HG03066 (cell line): ENCODE results near the gene CCNK.

Source experiments
- ATAC-seq: cut with Tn5 transposase; IDR thresholded peaks from one replicate; pipeline ENCODE4 v1.9.1; 2021; ENCODE audit warnings: low read depth; ENCODE audit not compliant: unreplicated experiment

Gene CCNK

DNA sequence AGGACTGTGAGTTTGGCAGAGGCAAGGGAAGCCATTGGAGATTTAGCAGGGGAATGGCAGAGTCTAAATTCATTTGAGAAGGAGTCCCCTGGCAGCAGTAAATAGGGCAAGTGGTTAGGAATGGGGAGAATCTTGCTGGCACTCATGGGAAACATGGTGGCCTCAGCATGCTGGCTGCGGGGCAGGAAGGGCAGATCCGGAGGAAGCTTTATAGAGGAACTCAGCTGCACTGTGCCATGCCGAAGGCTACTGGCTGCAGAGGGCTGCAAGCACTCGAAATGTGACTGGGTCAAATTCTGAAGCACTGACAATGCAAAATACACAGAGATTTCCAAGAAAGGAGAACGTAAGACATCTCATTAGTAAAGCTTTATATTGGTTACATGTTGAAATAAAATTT lies 23.9 kb downstream of the CCNK start:
- ATAC-seq, result no peak

DNA sequence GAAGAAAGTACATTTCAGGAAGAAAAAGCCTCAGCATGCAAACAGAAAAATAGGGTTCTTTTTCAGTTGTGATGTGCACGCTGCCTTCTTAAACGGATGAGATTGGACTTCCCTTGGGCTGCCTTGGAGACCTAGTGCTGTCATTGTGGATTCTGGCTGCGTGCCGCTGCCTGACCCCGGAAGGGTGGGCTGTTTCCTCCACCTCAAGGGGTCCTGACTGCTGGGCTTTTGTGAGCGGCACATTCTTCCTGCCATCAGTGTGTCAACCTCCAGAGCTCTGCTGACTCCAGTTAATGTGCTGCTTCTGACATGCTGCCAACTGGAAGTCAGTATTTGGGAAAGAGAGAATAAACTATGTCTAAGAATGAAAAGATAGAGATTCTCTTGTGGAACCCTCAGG lies 25.1 kb downstream of the CCNK start:
- ATAC-seq, result no peak

GRCh38 chr14:99507860-99508640 lies 26.8 kb downstream of the CCNK start:
- ATAC-seq, result no peak

- no peak for ATAC-seq
These were observed 27.9 kb downstream of the CCNK start for GRCh38 chr14:99508896-99509629.

DNA sequence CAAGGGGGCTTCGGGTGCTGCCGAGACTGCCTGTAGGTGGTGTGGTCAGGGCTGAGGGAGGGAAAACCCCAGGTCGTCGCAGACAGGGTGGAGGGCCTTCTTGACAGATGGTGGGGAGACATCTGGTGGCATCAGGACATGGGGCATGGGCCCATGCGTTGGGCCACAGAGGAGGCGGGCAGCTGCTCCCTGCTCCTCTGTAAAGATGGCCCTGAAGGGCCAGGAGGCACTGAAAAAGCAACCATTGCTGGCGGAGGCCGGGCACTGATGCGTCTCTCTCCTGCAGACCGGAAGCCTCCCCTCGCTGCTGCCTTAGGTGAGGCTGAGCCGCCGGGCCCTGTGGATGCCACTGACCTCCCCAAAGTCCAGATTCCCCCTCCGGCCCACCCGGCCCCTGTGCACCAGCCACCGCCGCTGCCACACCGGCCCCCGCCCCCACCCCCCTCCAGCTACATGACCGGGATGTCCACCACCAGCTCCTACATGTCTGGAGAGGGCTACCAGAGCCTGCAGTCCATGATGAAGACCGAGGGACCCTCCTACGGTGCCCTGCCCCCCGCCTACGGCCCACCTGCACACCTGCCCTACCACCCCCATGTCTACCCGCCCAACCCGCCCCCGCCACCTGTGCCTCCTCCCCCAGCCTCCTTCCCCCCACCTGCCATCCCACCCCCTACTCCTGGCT lies 28.8 kb downstream of the CCNK start:
- ATAC-seq, result no peak

DNA sequence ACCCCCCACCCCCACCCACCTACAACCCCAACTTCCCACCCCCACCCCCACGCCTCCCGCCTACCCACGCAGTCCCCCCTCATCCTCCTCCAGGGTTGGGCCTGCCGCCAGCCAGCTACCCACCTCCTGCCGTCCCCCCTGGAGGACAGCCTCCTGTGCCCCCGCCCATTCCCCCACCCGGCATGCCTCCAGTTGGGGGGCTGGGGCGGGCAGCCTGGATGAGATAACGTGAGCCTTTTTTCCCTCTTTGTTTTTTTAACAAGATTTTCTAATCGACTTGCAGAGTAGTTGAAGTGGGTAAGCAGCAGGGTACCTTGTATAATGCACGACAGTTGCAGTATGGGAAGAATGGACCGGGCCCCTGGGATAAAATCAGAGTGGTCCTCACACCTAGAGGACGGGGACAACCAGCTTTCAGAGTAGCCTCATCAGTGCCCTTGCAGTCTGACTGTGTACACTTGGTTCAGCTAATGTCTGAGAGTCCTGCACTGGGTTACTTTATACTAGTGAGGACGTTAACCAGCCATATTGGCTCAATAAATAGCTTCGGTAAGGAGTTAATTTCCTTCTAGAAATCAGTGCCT lies 29.4 kb downstream of the CCNK start:
- ATAC-seq, result no peak

DNA sequence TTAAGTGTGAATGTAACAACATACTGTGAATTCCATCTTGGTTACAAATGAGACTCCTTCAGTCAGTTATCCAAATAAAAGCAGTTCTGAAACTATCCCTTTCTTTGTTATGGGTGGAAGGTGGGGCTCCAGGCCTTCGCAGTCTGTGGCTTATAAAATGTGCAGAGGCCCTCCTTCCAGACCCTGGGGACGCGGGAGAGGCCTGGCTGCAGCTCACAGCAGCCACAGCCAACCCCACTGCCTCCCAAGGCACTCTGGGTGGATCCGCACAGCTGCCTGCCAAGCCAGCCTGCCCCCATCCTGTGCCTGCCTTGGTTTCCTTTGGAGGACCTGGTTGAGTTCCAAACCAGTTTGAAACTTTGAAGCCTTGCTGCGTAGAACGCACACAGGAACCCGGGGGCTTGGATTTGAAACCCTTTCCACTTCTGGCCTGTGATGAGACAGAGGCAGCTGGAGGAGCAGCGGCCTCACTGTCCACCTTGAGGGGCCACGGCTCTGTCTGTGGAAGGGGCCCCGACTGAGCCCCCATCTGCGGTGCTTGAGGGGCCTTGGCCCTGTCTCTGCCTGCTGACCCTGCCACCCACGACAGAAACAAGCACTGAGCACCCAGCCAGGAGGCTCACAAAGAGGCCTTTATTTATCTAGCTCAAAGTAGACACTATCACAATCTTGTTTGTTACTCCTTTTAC lies 30.4 kb downstream of the CCNK start:
- no peak for ATAC-seq

GRCh38 chr14:99512110-99512449 lies 30.9 kb downstream of the CCNK start:
- ATAC-seq, result no peak

DNA sequence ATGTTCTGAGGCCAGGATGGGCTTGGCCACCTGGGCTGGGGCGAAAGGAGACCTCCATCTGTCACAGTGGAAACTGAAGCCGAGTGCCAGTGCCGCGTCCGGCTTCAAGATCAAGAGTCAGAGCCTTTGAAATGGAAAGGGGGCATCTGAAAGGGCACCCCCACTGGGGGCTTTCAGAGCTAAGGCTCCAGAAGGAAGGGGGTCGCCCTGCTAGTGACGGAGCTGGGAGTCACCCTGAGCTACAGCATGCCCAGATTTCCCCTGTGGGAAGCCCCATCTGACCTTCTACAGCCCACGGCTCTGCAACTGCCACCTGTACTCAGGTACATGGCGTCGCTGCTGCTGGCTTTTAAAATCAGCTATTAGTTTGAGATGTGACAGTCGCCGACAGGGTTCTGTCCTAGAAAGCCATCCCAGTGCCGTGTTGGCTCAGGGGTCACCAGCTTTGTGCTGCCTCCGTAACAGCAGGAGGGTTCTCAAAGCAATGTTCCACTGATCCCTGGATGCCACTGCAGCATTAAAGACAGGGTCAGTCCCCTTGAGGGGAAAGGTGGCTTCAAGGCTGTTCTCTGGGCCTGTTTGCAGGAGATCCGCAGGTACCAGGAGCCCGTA lies 31.5 kb downstream of the CCNK start:
- no peak for ATAC-seq

DNA sequence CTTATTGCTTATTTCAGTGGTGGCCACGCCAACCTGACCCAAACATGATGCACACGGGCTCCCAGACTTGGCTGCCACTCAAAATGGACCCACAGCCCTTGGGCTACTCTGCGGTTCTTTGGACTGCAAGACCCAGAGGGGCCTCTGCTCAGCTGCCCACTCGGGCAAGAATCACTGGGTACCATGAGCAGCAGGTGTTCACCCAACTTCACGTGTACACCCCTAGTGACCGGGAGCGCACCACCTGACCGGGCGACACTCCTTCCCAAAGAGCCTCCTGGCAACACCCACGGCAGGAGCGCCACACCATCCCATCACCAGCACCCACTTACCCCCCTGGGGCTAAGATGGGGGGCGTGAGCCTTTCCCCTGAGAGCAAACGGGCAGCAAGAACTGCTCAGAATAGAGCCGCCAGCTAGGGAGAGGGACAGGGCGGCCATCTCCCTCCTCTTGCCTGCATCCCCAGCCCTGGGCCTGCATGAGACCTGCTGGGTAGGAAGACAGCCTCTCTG lies 32.0 kb downstream of the CCNK start:
- ATAC-seq, result no peak

- no peak for ATAC-seq
These were observed 32.8 kb downstream of the CCNK start for GRCh38 chr14:99513946-99514551.

DNA sequence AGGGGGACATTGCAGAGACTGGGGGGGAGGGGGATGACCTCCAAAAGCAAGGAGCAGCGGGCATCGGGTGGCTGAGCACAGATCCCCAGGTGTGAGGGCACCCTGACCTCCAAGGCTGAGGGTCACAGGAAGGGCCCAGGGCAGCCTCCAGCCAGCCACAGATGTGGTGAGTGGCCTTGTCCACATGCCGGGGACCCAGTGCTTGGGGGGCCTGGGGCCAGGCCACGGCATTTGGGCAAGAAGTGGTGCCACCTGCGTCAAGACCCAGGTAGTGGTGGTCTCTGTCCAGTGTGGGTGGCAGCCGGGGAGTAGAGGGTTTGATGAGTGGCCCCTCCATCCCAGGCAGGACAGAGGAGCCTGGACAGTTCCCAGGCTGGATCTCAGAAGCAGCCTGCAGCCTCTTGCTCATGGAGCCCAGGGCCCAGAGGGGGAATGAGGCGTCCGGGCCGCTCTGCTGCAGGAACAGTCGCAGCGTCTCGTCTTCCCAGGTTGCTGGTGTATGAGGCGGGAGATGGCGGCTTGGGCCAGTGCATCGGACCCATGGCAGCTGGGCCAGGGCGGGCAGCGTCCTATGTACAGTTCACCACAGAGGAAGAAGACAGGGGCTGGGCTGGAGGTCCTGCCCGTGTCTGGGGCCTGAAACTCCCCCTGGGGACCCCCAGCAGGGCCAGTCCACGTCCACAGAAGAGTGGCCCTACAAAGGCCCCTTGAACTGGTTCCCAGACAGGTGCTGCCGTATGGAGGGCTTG lies 33.5 kb downstream of the CCNK start:
- ATAC-seq, result no peak

DNA sequence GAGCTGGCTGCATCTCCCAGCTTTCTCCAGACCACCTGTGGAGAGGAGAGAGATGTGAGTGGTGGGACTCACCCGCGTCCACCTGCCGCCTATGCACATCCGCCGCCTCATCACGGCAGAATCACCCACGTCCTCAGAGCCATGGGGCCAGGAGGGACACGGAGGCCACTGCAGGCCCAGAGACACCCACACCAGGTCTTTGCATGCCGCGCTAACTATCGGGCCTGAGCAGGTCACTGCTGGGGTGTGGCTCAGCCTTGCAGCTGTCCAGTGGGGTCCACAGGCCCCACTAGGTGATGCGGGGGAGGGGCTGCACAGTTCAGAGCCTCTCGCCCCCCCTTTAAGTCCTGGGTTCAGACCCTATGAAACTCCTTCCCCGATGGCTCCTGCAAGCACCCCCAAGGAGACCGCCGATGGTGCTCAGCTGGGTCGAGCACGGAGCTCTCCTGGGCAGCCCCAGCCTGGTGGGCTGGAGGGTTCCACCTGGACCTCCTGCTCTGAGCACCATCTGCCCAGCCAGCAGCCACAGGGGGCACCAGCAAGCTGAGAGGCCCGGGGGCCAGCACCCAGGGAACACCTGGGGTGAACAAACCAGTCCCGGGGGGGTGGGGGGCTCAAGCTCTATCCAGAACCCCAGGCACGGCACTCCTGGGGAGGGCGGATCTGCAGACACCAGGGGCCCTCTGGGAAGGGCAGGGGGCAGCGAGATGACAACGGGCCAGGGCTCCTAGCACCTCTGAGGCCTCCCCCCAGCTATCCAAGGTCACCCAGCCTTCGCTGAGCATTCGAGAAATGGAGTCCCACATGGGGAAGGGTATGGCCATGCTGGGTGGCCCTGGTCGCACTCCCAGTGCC lies 34.3 kb downstream of the CCNK start:
- no peak for ATAC-seq

DNA sequence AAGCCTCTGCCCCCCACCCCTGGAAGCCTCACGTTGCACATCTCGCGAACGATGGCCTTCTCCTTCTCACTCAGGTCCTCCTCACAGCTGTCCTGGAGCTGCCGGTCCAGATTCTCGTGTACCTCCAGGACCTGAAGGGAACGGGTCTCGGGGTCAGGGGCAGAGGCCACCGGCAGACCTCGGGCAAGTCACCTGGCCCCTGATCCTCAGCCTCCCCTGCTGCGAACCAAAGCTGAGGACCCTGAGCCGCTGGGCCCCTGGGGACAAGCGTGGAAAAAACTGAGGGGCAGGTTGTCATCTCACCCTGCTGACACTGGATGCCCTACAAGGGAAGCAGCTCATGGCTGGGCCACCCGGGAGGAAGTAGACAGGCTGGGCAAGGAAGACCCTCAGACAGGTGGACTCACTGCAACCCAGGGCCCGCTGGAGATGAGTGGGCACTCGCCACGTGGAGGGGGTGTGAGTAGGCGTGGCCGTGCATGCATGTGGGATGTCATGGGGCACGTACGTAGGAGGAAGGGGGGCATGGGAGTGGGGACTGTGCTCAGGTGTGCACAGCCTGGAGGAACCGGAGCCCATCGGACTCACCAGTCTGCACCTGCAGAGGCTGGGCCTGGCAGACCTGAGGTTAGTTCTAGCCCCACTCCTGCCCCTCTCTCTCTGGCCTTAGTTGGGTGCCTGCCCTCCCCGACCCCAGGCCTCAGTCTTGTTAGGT lies 35.1 kb downstream of the CCNK start:
- no peak for ATAC-seq

GRCh38 chr14:99516871-99517642 lies 35.8 kb downstream of the CCNK start:
- no peak for ATAC-seq

DNA sequence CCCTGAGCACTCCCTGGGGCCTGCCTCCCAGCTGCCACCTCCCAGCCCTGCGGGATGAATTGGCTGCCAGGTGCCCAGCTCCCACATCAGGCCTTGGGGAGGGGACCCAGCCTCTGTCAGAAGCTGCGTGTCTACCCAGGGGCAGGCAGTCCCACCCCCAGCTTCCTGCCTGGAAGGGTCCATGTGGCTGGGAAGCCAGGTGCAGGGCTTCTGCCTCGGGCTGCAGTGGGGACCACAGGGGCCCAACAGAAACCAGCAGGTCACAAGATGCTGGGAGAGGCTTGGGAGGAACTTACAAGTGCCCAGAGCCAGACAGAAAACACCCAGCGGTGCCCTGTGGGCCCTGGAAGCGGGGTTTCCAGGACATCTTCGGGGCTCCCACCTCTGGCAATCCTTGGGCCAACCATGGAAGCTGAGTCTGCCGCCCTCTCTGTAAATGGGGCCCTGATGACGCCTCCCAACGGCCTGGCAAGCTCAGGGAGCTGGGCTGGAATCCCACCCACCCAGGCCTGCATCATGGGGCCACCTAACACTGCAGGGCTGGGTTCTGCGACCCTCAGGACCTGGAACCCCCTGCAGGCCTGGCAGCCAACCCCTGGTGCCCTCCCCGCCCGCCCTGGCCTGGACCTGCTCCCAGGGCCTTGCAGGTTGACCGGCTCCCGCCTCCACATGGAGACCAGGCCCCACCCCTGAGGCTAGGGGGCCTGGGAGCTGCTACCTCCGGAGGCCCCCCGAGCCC lies 36.6 kb downstream of the CCNK start:
- no peak for ATAC-seq
